ENCODE results near the gene MED16. TPM values are rescaled to one million over a fixed set of nuclear protein-coding genes. Genes with fewer than 3 reads are reported as not detected.

The MED16 gene
- total and polyA plus RNA-seq, 8 donors, result 16.7 to 126 (median 74.0) TPM

GRCh38 chr19:903266-903797, 10.3 kb upstream of the MED16 start:
- intact Hi-C loops (cut with DNase I; ENCODE audit: low total_unique reads), result no loop called here

GRCh38 chr19:902446-903226, 9.6 kb upstream of the MED16 start:
- Histone ChIP-seq H3K27ac (no peak overlapping the region), H3K36me3 (peaks cover 15 to 43% (median 37%) of the 10 kb centered on the region in 4 donors), H3K27me3 (no peaks in the 10 kb centered on the region), H3K4me1 (peaks cover 0 to 40% (median 9%) of the 10 kb centered on the region in 4 donors), H3K4me3 (peak overlapping the region in 1 of 4 donors; percentile 13), H3K9me3 (no peaks in the 10 kb centered on the region)
- no peak for DNase-seq
- TF ChIP-seq POLR2AphosphoS5 (IDR thresholded peaks at IDR 0.05) (no peak), POLR2A (IDR thresholded peaks at IDR 0.05) (no peak), EP300 (IDR thresholded peaks at IDR 0.05) (no peak)
- TF ChIP-seq, protein P1, sequence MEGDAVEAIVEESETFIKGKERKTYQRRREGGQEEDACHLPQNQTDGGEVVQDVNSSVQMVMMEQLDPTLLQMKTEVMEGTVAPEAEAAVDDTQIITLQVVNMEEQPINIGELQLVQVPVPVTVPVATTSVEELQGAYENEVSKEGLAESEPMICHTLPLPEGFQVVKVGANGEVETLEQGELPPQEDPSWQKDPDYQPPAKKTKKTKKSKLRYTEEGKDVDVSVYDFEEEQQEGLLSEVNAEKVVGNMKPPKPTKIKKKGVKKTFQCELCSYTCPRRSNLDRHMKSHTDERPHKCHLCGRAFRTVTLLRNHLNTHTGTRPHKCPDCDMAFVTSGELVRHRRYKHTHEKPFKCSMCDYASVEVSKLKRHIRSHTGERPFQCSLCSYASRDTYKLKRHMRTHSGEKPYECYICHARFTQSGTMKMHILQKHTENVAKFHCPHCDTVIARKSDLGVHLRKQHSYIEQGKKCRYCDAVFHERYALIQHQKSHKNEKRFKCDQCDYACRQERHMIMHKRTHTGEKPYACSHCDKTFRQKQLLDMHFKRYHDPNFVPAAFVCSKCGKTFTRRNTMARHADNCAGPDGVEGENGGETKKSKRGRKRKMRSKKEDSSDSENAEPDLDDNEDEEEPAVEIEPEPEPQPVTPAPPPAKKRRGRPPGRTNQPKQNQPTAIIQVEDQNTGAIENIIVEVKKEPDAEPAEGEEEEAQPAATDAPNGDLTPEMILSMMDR (IDR thresholded peaks at IDR 0.05), result no peak
- WGBS, 5 donors, result 88 to 92% (median 89%) methylated on average over 14 of the region's 14 CpGs
- intact Hi-C loops (cut with DNase I; ENCODE audit: low total_unique reads), result no loop called here

More at GRCh38 chr19:903266-903797, 10.3 kb upstream of the MED16 start:
- Histone ChIP-seq H3K9me3 (no peaks in the 10 kb centered on the region), H3K27ac (no peak overlapping the region), H3K27me3 (no peaks in the 10 kb centered on the region), H3K4me3 (peak overlapping the region in 1 of 4 donors; percentile 13), H3K36me3 (peaks cover 15 to 41% (median 32%) of the 10 kb centered on the region in 4 donors), H3K4me1 (peaks cover 0 to 41% (median 9%) of the 10 kb centered on the region in 4 donors)
- DNase-seq, result peak in 1 of 2 donors; percentile 74
- TF ChIP-seq, protein P1 (IDR thresholded peaks at IDR 0.05), result no peak
- TF ChIP-seq POLR2A (IDR thresholded peaks at IDR 0.05), result no peak
- no peak for TF ChIP-seq EP300 (IDR thresholded peaks at IDR 0.05)
- TF ChIP-seq POLR2AphosphoS5 (IDR thresholded peaks at IDR 0.05), result no peak
- WGBS, 5 donors, result 65 to 72% (median 69%) methylated on average over 25 to 32 of the region's 32 CpGs

DNA sequence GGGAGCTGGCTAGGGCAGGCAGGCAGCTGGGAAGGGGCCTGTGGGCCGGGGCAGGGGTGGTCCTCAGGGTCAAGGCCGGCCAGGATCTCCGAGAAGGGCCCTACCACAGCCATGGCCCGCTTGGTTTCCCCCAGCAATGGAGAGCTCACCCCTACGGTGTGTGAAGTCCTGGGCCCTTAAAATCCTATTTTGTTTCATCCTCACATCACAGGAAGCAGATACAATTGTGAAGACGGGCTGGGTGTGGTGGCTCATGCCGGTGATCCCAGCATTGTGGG, 9.0 kb upstream of the MED16 start:
- TF ChIP-seq, protein P1 (IDR thresholded peaks at IDR 0.05), result no peak
- TF ChIP-seq POLR2A (IDR thresholded peaks at IDR 0.05), result no peak
- no peak for TF ChIP-seq POLR2AphosphoS5 (IDR thresholded peaks at IDR 0.05)
- no peak for TF ChIP-seq EP300 (IDR thresholded peaks at IDR 0.05)
- WGBS, 5 donors, result 86 to 100% (median 92%) methylated on average over 5 to 7 of the region's 7 CpGs
- Histone ChIP-seq H3K36me3 (peaks cover 15 to 49% (median 43%) of the 10 kb centered on the region in 4 donors), H3K4me3 (no peak overlapping the region), H3K4me1 (peaks cover 0 to 34% (median 9%) of the 10 kb centered on the region in 4 donors), H3K27ac (no peak overlapping the region), H3K27me3 (no peaks in the 10 kb centered on the region), H3K9me3 (no peaks in the 10 kb centered on the region)
- intact Hi-C loops (cut with DNase I; ENCODE audit: low total_unique reads), result no loop called here
- DNase-seq, result no peak

- Histone ChIP-seq H3K4me1 (peaks cover 0 to 32% (median 9%) of the 10 kb centered on the region in 4 donors), H3K9me3 (no peaks in the 10 kb centered on the region), H3K36me3 (peaks cover 15 to 55% (median 49%) of the 10 kb centered on the region in 4 donors), H3K4me3 (no peak overlapping the region), H3K27ac (no peak overlapping the region), H3K27me3 (no peaks in the 10 kb centered on the region)
- 90 to 98% (median 96%) methylated on average over 25 to 27 of the region's 27 CpGs for WGBS, 5 donors
- TF ChIP-seq POLR2A (IDR thresholded peaks at IDR 0.05) (no peak), EP300 (IDR thresholded peaks at IDR 0.05) (no peak), POLR2AphosphoS5 (IDR thresholded peaks at IDR 0.05) (no peak)
- TF ChIP-seq, protein P1 (IDR thresholded peaks at IDR 0.05), result no peak
- intact Hi-C loops (cut with DNase I; ENCODE audit: low total_unique reads), result no loop called here
- no peak for DNase-seq
Measured at GRCh38 chr19:901216-902092, 8.5 kb upstream of the MED16 start.

Data from stomach (tissue), 9 donors.